Effector CD4-positive, alpha-beta T cell (primary cell): ENCODE results near the gene LNX2.

ENCODE experiments used
- DNase-seq: peaks from one replicate; pipeline ENCODE4 v3.0.0-alpha.2; 2020
- total RNA-seq: gene quantifications from one replicate; lab custom pipeline; 2026; lab: John Stamatoyannopoulos, UW

LNX2 gene
- 18.9 reads per million, percentile 45 among the genes with 10 or more reads in this experiment for total RNA-seq

- DNase-seq = peak; percentile 93
Measured at GRCh38 chr13:27620377-27621115, at the start of gene LNX2. TSS of gene LNX2 (minus strand) at chr13:27620529. CDS start at chr13:27581703, 38,826 bp downstream.

GRCh38 chr13:27667946-27668345 lies 47.6 kb upstream of the LNX2 start:
- DNase-seq = no peak

GRCh38 chr13:27666951-27667350 lies 46.6 kb upstream of the LNX2 start:
- DNase-seq = no peak

GRCh38 chr13:27665761-27666160 lies 45.4 kb upstream of the LNX2 start:
- no peak for DNase-seq

- DNase-seq = no peak
Measured at GRCh38 chr13:27665333-27665732, 45.0 kb upstream of the LNX2 start.

- no peak for DNase-seq
Measured at GRCh38 chr13:27663947-27664346, 43.6 kb upstream of the LNX2 start.

- DNase-seq = no peak
Measured at GRCh38 chr13:27662738-27663470, 42.6 kb upstream of the LNX2 start.

GRCh38 chr13:27661017-27661416 lies 40.7 kb upstream of the LNX2 start:
- DNase-seq = no peak

- no peak for DNase-seq
Measured at GRCh38 chr13:27660511-27660910, 40.2 kb upstream of the LNX2 start.

- DNase-seq = no peak
Measured at GRCh38 chr13:27659145-27659865, 39.0 kb upstream of the LNX2 start.

GRCh38 chr13:27658546-27658945 lies 38.2 kb upstream of the LNX2 start:
- no peak for DNase-seq

- DNase-seq = no peak
Measured at GRCh38 chr13:27657724-27658123, 37.4 kb upstream of the LNX2 start.

GRCh38 chr13:27654816-27655215 lies 34.5 kb upstream of the LNX2 start:
- DNase-seq = no peak

- no peak for DNase-seq
Measured at GRCh38 chr13:27654059-27654458, 33.7 kb upstream of the LNX2 start.

GRCh38 chr13:27650312-27650711 lies 30.0 kb upstream of the LNX2 start:
- no peak for DNase-seq

GRCh38 chr13:27644302-27644701 lies 24.0 kb upstream of the LNX2 start:
- no peak for DNase-seq

- no peak for DNase-seq
Measured at GRCh38 chr13:27643334-27644132, 23.2 kb upstream of the LNX2 start.

- DNase-seq = no peak
Measured at GRCh38 chr13:27641711-27642502, 21.6 kb upstream of the LNX2 start.

GRCh38 chr13:27639186-27639585 lies 18.9 kb upstream of the LNX2 start:
- DNase-seq = no peak

- DNase-seq = no peak
Measured at GRCh38 chr13:27638521-27638920, 18.2 kb upstream of the LNX2 start.

GRCh38 chr13:27638001-27638400 lies 17.7 kb upstream of the LNX2 start:
- no peak for DNase-seq

- no peak for DNase-seq
Measured at GRCh38 chr13:27637289-27637626, 16.9 kb upstream of the LNX2 start.
